Left colon (tissue), 2 donors: ENCODE measurements around the gene PRMT7. TPM values are rescaled to one million over a fixed set of nuclear protein-coding genes. Genes with fewer than 3 reads are reported as not detected.

Experiments used
- ATAC-seq: fragments of 200-7000 bp; cut with Tn5 transposase; one replicate; pipeline ENCODE4 v1.9.1; 2020; ENCODE audit warnings: mild to moderate bottlenecking, moderate library complexity
- DNase-seq, 2 donors: peaks; one replicate each; pipeline ENCODE4 v3.0.0-alpha.2; 2020
- intact Hi-C, 2 donors: fragments of 100-400 bp; cut with DNase I in 1 of 2; cut with micrococcal nuclease in 1 of 2; formaldehyde crosslinking; loops; one replicate each; pipeline versions ENCODE4 v1.11.2 to v1.14.0; 2022; cut with DNase I, micrococcal nuclease
- total RNA-seq, 2 donors: library from RNA; stranded (reverse); fragmentation: NEBNext Ultra II Directional; extraction: Animal tissue kit (Norgen Biotek cat#: 25700); gene quantifications; one replicate each; pipeline ENCODE4 v1.2.1, GENCODE V29; 2021
- donor health status: DM: no; HTN: no; CAD: no.
- donor health status: DM: yes; HTN: yes; CAD: no.

PRMT7 gene
- total RNA-seq, 2 donors from 2014 or later = 26.3 to 27.7 TPM

DNA sequence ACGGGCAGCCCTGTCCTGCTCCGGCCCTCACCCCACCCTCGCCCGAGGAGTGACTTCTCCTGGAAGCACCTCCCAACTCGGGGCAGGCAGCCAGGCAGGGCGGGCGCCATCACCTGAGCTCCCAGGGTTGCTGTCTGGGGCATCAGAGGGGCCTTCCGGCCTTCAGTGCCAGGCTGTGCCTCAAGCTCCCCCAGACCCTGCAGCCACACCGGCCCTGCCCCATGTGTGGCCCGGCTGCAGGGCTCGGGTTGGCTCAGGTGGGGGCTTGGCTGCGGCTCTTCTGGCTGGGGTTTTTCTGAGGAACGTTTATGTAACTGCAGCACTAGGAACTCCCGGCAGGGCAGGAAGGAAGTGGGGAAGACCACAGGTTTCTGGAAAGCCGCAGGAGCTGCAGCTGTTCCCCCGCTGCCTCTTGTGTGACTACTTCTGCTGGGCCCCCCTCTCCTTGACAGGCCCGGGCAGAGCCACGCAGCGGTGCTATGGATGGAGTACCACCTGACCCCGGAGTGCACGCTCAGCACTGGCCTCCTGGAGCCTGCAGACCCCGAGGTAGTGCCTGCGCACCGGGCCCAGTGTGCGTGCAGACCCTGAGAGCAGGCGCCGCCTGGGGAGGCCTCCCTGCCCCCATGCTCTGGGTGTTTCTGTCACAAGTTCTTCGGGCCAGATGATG, 45.6 kb downstream of the PRMT7 start:
- DNase-seq (peak; percentile 48 to 71), ATAC-seq (no peak)
- intact Hi-C loops = no loop called here

GRCh38 chr16:68356919-68357286, 46.1 kb downstream of the PRMT7 start:
- DNase-seq (no peak), ATAC-seq (no peak)
- intact Hi-C loops = no loop called here

DNA sequence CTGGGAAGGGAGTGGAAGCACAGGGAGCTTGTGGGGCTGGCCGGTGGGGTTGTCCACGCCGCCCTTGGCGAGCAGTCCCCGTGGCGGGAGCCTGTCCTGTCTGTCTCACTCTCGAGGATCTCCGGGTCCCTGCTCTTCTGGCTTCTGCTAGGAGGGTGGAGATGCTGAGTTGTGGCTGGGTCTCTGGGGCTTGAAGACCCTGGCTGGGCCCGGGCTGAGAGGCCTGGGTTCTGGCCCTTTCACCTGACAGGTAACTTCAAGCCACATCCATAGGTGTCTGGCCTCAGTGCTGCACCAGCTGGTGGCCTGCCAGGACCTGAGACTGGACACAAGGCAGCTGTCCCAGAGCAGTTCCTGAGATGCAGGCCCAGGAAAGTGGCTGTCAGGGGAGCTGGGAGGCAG, 46.7 kb downstream of the PRMT7 start:
- DNase-seq = no peak
- intact Hi-C loops = no loop called here
- ATAC-seq = peak; percentile 0

- ATAC-seq = peak; percentile 1
- DNase-seq = no peak
- intact Hi-C loops = no loop called here
Measured at GRCh38 chr16:68357923-68358322, 47.1 kb downstream of the PRMT7 start.

GRCh38 chr16:68358951-68359350, 48.1 kb downstream of the PRMT7 start:
- intact Hi-C loops = no loop called here
- ATAC-seq = peak; percentile 1
- DNase-seq = no peak

- intact Hi-C loops = no loop called here
- DNase-seq = no peak
- peak; percentile 20 for ATAC-seq
Measured at GRCh38 chr16:68359398-68360191, 48.8 kb downstream of the PRMT7 start.

DNA sequence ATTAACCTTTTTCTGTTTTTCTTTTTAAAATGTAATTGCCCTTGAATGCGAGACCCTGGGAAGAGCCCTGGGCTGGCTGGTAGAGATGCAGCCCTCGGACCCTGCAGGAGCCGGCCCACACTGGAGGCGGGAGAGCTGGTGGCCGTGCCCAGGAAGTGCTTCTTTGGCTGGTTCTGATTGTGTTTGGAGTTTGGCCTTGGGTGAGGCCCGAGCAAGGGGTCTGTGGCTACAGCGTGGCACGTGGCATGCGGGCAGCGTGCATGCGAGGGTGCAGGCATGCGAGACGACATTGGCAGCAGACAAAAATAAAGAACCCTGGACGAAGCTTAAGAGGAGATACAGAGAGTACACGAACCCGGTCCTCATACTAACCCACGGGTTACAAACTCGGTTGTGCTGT, 49.7 kb downstream of the PRMT7 start:
- peak; percentile 7 for ATAC-seq
- intact Hi-C loops = no loop called here
- DNase-seq = no peak

GRCh38 chr16:68360956-68361355, 50.1 kb downstream of the PRMT7 start:
- DNase-seq = no peak
- intact Hi-C loops = no loop called here

GRCh38 chr16:68361485-68361884, 50.7 kb downstream of the PRMT7 start:
- ATAC-seq = no peak
- DNase-seq = no peak
- intact Hi-C loops = no loop called here

More at GRCh38 chr16:68360956-68361355, 50.1 kb downstream of the PRMT7 start:
- no peak for ATAC-seq

GRCh38 chr16:68362262-68362913, 51.6 kb downstream of the PRMT7 start:
- ATAC-seq (no peak), DNase-seq (no peak)
- intact Hi-C loops = no loop called here

GRCh38 chr16:68362947-68363657, 52.3 kb downstream of the PRMT7 start:
- intact Hi-C loops = no loop called here
- no peak for DNase-seq
- no peak for ATAC-seq

DNA sequence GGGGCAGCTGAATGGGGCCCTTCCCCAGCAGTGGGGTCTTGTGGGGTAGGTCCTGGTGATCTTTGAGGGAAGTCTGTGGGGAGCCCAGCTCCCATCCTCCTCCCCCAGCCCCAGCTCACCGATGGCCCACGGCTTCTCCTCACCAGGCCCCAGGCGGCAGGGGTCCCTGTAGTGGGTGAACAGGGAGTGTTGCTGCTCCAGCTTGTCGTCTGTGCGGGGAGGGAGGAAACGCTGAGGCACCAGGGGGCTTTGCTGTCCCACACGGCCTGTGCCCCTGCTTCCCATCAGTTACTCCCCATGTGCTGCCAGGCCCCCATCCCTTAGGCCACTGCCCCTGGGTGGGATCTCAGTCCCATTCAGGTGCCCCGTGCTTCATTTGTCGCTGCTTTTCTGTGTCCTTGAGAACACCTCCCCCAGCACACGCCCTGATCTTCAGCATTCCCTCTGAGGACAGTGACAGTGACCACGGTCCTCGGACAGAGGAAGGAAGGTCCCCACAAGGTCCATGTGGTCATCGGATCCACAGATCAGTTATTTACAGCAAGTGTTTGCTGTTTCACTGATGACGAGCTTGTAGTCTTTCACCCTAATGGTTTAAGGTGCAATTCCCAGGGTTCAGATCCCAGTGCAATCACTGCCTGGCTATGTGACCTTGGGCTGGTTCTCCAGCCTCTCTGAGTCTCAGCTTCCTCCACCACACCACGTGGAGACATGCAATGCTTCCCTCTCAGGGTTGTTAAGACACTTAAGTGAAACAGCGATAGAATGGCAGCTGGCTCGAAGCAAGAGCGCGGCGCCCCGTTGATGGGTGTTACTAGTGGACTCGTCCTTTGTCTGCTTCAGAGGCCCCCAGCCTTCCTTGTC, 53.1 kb downstream of the PRMT7 start:
- DNase-seq = no peak
- intact Hi-C loops = no loop called here
- no peak for ATAC-seq

DNA sequence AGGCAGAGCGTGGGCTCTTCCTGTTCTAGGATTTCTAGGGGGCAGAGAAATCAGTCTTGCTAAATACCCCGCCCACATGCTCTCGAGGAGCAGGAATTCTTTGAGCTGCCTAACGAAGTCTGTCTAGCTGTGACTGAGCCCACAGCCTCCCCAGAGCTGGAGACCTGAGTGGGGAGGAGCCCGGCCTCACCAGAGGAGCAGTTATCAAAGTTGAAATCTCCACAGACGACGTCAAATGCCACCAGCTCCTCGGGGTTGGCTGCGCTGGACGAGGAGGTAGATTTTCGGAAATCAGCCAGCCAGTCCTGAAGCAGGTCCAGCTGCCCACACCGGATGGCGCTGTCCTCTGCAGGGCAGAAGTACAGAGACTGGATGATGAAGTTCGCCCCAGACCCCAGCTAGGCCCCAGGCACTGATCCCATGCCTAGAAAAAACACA, 53.8 kb downstream of the PRMT7 start:
- intact Hi-C loops = no loop called here
- ATAC-seq (no peak), DNase-seq (no peak)

GRCh38 chr16:68365167-68365817, 54.5 kb downstream of the PRMT7 start:
- no peak for DNase-seq
- intact Hi-C loops = no loop called here
- ATAC-seq = no peak

GRCh38 chr16:68366062-68366461, 55.2 kb downstream of the PRMT7 start:
- intact Hi-C loops = no loop called here
- DNase-seq (no peak), ATAC-seq (no peak)

GRCh38 chr16:68367030-68367429, 56.2 kb downstream of the PRMT7 start:
- ATAC-seq (peak; percentile 54), DNase-seq (peak in 1 of 2 donors; percentile 75)
- intact Hi-C loops = no loop called here

DNA sequence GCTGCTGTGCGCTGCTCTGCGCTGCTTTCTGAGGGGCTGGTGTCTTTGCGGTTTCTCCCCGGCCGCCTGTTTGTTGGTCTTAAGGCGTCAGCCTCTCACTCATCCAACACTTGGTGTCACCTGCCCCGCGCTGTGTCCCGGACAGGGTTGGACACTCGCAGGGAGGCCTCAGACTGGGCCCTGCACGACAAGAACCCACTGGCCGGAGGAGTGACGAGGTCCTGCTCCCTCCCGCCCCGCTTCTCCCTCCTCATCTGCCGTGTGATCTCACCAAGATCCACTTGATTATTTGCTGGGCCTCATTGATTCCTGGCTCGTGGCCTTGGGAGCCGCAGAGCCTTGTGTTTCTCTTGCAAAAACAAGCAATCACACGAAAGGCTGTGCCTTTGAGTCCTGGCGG, 56.6 kb downstream of the PRMT7 start:
- DNase-seq = no peak
- intact Hi-C loops = no loop called here
- ATAC-seq = no peak

DNA sequence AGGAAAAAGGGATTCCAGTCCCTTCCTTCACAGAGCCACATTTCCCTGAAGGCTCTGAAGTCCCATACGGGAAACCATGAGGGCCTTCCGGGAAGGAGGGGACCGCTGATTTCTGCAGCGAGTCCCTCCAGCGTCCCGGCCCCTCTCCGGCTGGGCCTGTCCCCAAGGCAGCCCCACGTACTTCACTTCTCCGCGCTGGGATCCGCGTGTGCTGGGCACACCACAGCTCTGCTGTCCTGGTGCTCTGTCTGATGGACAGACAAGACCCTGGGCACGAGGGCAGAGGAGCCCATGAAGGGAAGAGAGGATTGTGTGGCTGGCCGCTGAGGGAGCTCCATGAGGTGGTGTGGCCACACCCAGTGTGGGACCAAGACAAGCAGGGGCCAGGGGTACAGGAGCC, 57.1 kb downstream of the PRMT7 start:
- ATAC-seq (no peak), DNase-seq (no peak)
- intact Hi-C loops = no loop called here
